ENCODE results near the gene ADGRG4.

The ADGRG4 gene

GRCh38 chrX:136303041-136303440 lies 2.3 kb downstream of the ADGRG4 start:
- H3K4me1 ChIP-seq (ENCODE audit: control insufficient read depth, insufficient read depth, low read length) = no peaks in the 10 kb centered on the region
- H3K36me3 ChIP-seq (ENCODE audit: control insufficient read depth in 2 of 2, insufficient read depth in 1 of 2, low read length in 2 of 2) = no peaks in the 10 kb centered on the region
- no peaks in the 10 kb centered on the region for H3K9me3 ChIP-seq (ENCODE audit: control insufficient read depth, insufficient read depth, low read depth, low read length)
- no peak for TF ChIP-seq ZNF792 (tag by site-specific recombination; IDR thresholded peaks at IDR 0.05)
- TF ChIP-seq, protein P1, sequence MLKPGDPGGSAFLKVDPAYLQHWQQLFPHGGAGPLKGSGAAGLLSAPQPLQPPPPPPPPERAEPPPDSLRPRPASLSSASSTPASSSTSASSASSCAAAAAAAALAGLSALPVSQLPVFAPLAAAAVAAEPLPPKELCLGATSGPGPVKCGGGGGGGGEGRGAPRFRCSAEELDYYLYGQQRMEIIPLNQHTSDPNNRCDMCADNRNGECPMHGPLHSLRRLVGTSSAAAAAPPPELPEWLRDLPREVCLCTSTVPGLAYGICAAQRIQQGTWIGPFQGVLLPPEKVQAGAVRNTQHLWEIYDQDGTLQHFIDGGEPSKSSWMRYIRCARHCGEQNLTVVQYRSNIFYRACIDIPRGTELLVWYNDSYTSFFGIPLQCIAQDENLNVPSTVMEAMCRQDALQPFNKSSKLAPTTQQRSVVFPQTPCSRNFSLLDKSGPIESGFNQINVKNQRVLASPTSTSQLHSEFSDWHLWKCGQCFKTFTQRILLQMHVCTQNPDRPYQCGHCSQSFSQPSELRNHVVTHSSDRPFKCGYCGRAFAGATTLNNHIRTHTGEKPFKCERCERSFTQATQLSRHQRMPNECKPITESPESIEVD (tag by site-specific recombination; IDR thresholded peaks at IDR 0.05) = no peak
- TF ChIP-seq ZNF266 (tag by site-specific recombination; IDR thresholded peaks at IDR 0.05; ENCODE audit: low read depth) = no peak
- no peak for TF ChIP-seq ZIC2 (tag by site-specific recombination; IDR thresholded peaks at IDR 0.05)
- TF ChIP-seq GLI4 (tag by site-specific recombination; IDR thresholded peaks at IDR 0.05) = no peak
- TF ChIP-seq ZNF837 (tag by site-specific recombination; IDR thresholded peaks at IDR 0.05) = no peak
- no peak for TF ChIP-seq ZNF785 (tag by site-specific recombination; IDR thresholded peaks at IDR 0.05)
- TF ChIP-seq SALL2 (tag by site-specific recombination; IDR thresholded peaks at IDR 0.05; ENCODE audit: borderline replicate concordance) = no peak
- no peak for TF ChIP-seq ZNF76 (tag by site-specific recombination; IDR thresholded peaks at IDR 0.05; ENCODE audit: borderline replicate concordance, low read depth)
- no peak for TF ChIP-seq KLF7 (tag by site-specific recombination; IDR thresholded peaks at IDR 0.05; ENCODE audit: borderline replicate concordance)
- no peak for TF ChIP-seq GLIS1 (tag by site-specific recombination; IDR thresholded peaks at IDR 0.05)
- no peak for TF ChIP-seq ZSCAN16 (tag by site-specific recombination; IDR thresholded peaks at IDR 0.05)
- no peak overlapping the region for H3K27ac ChIP-seq (ENCODE audit: extremely low read depth, low read depth, low read length)
- no peak overlapping the region for H3K4me3 ChIP-seq (ENCODE audit: low read depth, low read length)
- ChIA-PET CTCF (no interaction called here), POLR2A (no interaction called here)

- no peaks in the 10 kb centered on the region for H3K4me1 ChIP-seq (ENCODE audit: control insufficient read depth, insufficient read depth, low read length)
- CTCF ChIA-PET = interaction anchor here (0.9 kb wide), 1 partner anchor 274 kb away, joined by 3 read pairs; no protein-coding TSS in a partner anchor
- TF ChIP-seq ZNF335 (tag by site-specific recombination; conservative IDR thresholded peaks at IDR 0.05) (no peak), TRIM28 (IDR thresholded peaks at IDR 0.05; ENCODE audit: borderline replicate concordance, low read length) (peak; percentile 54; the same call in 1 of the 2 replicates)
- H3K27ac ChIP-seq (ENCODE audit: extremely low read depth, low read depth, low read length) = no peak overlapping the region
- H3K4me3 ChIP-seq (ENCODE audit: low read depth, low read length) = no peak overlapping the region
- no peaks in the 10 kb centered on the region for H3K9me3 ChIP-seq (ENCODE audit: control insufficient read depth, insufficient read depth, low read depth, low read length)
- POLR2A ChIA-PET = no interaction called here
- no peaks in the 10 kb centered on the region for H3K36me3 ChIP-seq (ENCODE audit: control insufficient read depth in 2 of 2, insufficient read depth in 1 of 2, low read length in 2 of 2)
Measured at GRCh38 chrX:136304493-136304892, 3.7 kb downstream of the ADGRG4 start.

GRCh38 chrX:136306182-136306581 lies 5.4 kb downstream of the ADGRG4 start:
- Histone ChIP-seq H3K27ac (ENCODE audit: extremely low read depth, low read depth, low read length) (no peak overlapping the region), H3K36me3 (ENCODE audit: control insufficient read depth in 2 of 2, insufficient read depth in 1 of 2, low read length in 2 of 2) (no peaks in the 10 kb centered on the region), H3K9me3 (ENCODE audit: control insufficient read depth, insufficient read depth, low read depth, low read length) (no peaks in the 10 kb centered on the region), H3K4me1 (ENCODE audit: control insufficient read depth, insufficient read depth, low read length) (no peaks in the 10 kb centered on the region), H3K4me3 (ENCODE audit: low read depth, low read length) (no peak overlapping the region)
- POLR2A ChIA-PET = no interaction called here
- TF ChIP-seq PRDM1 (tag by site-specific recombination; IDR thresholded peaks at IDR 0.05) (peak; percentile 62; the same call in 1 of the 2 replicates), ZNF366 (tag by site-specific recombination; conservative IDR thresholded peaks at IDR 0.05) (peak; percentile 76), ZNF394 (tag by site-specific recombination; IDR thresholded peaks at IDR 0.05; ENCODE audit: borderline replicate concordance) (no peak), ZNF658 (tag by site-specific recombination; IDR thresholded peaks at IDR 0.05) (no peak)
- CTCF ChIA-PET = no interaction called here

GRCh38 chrX:136307471-136307870 lies 6.7 kb downstream of the ADGRG4 start:
- Histone ChIP-seq H3K4me3 (ENCODE audit: low read depth, low read length) (no peak overlapping the region), H3K4me1 (ENCODE audit: control insufficient read depth, insufficient read depth, low read length) (no peaks in the 10 kb centered on the region), H3K9me3 (ENCODE audit: control insufficient read depth, insufficient read depth, low read depth, low read length) (no peaks in the 10 kb centered on the region), H3K36me3 (ENCODE audit: control insufficient read depth in 2 of 2, insufficient read depth in 1 of 2, low read length in 2 of 2) (no peaks in the 10 kb centered on the region), H3K27ac (ENCODE audit: extremely low read depth, low read depth, low read length) (no peak overlapping the region)
- CTCF ChIA-PET = interaction anchor here (1.1 kb wide), 1 partner anchor 36 kb away, joined by 3 read pairs; no protein-coding TSS in a partner anchor
- POLR2A ChIA-PET = no interaction called here
- TF ChIP-seq SCRT2 (tag by site-specific recombination; IDR thresholded peaks at IDR 0.05) (no peak), ZNF146 (tag by site-specific recombination; IDR thresholded peaks at IDR 0.05) (no peak), YY1 (tag by site-specific recombination; IDR thresholded peaks at IDR 0.05) (no peak), ZNF155 (tag by site-specific recombination; IDR thresholded peaks at IDR 0.05) (no peak), ZFP69B (tag by site-specific recombination; IDR thresholded peaks at IDR 0.05) (no peak), ZNF664 (tag by site-specific recombination; IDR thresholded peaks at IDR 0.05) (no peak), OSR2 (tag by site-specific recombination; IDR thresholded peaks at IDR 0.05) (no peak), KLF7 (tag by site-specific recombination; IDR thresholded peaks at IDR 0.05; ENCODE audit: borderline replicate concordance) (no peak), ZNF529 (tag by site-specific recombination; IDR thresholded peaks at IDR 0.05; ENCODE audit: insufficient replicate concordance) (no peak)
- TF ChIP-seq, protein P2, sequence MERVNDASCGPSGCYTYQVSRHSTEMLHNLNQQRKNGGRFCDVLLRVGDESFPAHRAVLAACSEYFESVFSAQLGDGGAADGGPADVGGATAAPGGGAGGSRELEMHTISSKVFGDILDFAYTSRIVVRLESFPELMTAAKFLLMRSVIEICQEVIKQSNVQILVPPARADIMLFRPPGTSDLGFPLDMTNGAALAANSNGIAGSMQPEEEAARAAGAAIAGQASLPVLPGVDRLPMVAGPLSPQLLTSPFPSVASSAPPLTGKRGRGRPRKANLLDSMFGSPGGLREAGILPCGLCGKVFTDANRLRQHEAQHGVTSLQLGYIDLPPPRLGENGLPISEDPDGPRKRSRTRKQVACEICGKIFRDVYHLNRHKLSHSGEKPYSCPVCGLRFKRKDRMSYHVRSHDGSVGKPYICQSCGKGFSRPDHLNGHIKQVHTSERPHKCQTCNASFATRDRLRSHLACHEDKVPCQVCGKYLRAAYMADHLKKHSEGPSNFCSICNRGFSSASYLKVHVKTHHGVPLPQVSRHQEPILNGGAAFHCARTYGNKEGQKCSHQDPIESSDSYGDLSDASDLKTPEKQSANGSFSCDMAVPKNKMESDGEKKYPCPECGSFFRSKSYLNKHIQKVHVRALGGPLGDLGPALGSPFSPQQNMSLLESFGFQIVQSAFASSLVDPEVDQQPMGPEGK (tag by site-specific recombination; IDR thresholded peaks at IDR 0.05) = no peak

Data from HEK293 (cell line).